Measurements from ENCODE around the gene PMS1. TPM values are rescaled to one million over a fixed set of nuclear protein-coding genes. Genes with fewer than 3 reads are reported as not detected.

PMS1 gene
- total RNA-seq, 3 donors from 2014 or later (not counting 1 experiment from before 2014, with no cell fraction given): 28.9 to 32.3 (median 29.1) TPM

- Histone ChIP-seq H3K27me3 (ENCODE audit: control insufficient read depth, insufficient read depth, low read length) (no peaks in the 10 kb centered on the region), H3K9me3 (ENCODE audit: control insufficient read depth, insufficient read depth, low read length) (no peaks in the 10 kb centered on the region), H3K4me1 (ENCODE audit: control insufficient read depth, insufficient read depth, low read length) (no peaks in the 10 kb centered on the region), H3K4me3 (ENCODE audit: low read length) (no peak overlapping the region), H3K27ac (ENCODE audit: low read length) (no peak overlapping the region), H3K36me3 (ENCODE audit: control insufficient read depth, insufficient read depth, low read length) (peaks cover 23% of the 10 kb centered on the region)
- H3K27ac Mint-ChIP-seq: no peak overlapping the region
- no peaks in the 10 kb centered on the region for H3K9me3 Mint-ChIP-seq
- intact Hi-C loops (cut with micrococcal nuclease): no loop called here
- no peaks in the 10 kb centered on the region for H3K4me1 Mint-ChIP-seq
- TF ChIP-seq, protein P1, sequence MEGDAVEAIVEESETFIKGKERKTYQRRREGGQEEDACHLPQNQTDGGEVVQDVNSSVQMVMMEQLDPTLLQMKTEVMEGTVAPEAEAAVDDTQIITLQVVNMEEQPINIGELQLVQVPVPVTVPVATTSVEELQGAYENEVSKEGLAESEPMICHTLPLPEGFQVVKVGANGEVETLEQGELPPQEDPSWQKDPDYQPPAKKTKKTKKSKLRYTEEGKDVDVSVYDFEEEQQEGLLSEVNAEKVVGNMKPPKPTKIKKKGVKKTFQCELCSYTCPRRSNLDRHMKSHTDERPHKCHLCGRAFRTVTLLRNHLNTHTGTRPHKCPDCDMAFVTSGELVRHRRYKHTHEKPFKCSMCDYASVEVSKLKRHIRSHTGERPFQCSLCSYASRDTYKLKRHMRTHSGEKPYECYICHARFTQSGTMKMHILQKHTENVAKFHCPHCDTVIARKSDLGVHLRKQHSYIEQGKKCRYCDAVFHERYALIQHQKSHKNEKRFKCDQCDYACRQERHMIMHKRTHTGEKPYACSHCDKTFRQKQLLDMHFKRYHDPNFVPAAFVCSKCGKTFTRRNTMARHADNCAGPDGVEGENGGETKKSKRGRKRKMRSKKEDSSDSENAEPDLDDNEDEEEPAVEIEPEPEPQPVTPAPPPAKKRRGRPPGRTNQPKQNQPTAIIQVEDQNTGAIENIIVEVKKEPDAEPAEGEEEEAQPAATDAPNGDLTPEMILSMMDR (IDR thresholded peaks at IDR 0.05): no peak
- peaks cover 7% of the 10 kb centered on the region for H3K36me3 Mint-ChIP-seq
- H3K27me3 Mint-ChIP-seq (ENCODE audit: low read depth in 2 of 2): no peaks in the 10 kb centered on the region
- H3K4me3 Mint-ChIP-seq: no peak overlapping the region
- WGBS (ENCODE audit: insufficient coverage): 100% methylated on average over 1 of the region's 1 CpG
- no peak for ATAC-seq
- no peak for DNase-seq
Measured at GRCh38 chr2:189819297-189819704, 35.1 kb downstream of the PMS1 start.

- peaks cover 7% of the 10 kb centered on the region for H3K36me3 Mint-ChIP-seq
- TF ChIP-seq, protein P1 (IDR thresholded peaks at IDR 0.05): no peak
- H3K27ac ChIP-seq (ENCODE audit: low read length): no peak overlapping the region
- no peaks in the 10 kb centered on the region for H3K9me3 Mint-ChIP-seq
- no peaks in the 10 kb centered on the region for H3K9me3 ChIP-seq (ENCODE audit: control insufficient read depth, insufficient read depth, low read length)
- 98% methylated on average over 32 of the region's 33 CpGs for WGBS (ENCODE audit: insufficient coverage)
- no peak for DNase-seq
- H3K27ac Mint-ChIP-seq: no peak overlapping the region
- H3K4me3 ChIP-seq (ENCODE audit: low read length): no peak overlapping the region
- H3K36me3 ChIP-seq (ENCODE audit: control insufficient read depth, insufficient read depth, low read length): peaks cover 23% of the 10 kb centered on the region
- H3K4me1 ChIP-seq (ENCODE audit: control insufficient read depth, insufficient read depth, low read length): no peaks in the 10 kb centered on the region
- no peak overlapping the region for H3K4me3 Mint-ChIP-seq
- peaks cover 0 to 4% of the 10 kb centered on the region in 2 donors for H3K4me1 Mint-ChIP-seq
- intact Hi-C loops (cut with micrococcal nuclease): no loop called here
- no peaks in the 10 kb centered on the region for H3K27me3 Mint-ChIP-seq (ENCODE audit: low read depth in 2 of 2)
- ATAC-seq: no peak
- no peaks in the 10 kb centered on the region for H3K27me3 ChIP-seq (ENCODE audit: control insufficient read depth, insufficient read depth, low read length)
Measured at GRCh38 chr2:189821953-189822748, 37.9 kb downstream of the PMS1 start.

- Mint-ChIP-seq H3K4me3 (no peak overlapping the region), H3K27ac (no peak overlapping the region), H3K27me3 (ENCODE audit: low read depth in 2 of 2) (no peaks in the 10 kb centered on the region), H3K9me3 (no peaks in the 10 kb centered on the region), H3K4me1 (peaks cover 4 to 6% of the 10 kb centered on the region in 2 donors), H3K36me3 (no peaks in the 10 kb centered on the region)
- Histone ChIP-seq H3K27me3 (ENCODE audit: control insufficient read depth, insufficient read depth, low read length) (no peaks in the 10 kb centered on the region), H3K9me3 (ENCODE audit: control insufficient read depth, insufficient read depth, low read length) (no peaks in the 10 kb centered on the region), H3K4me1 (ENCODE audit: control insufficient read depth, insufficient read depth, low read length) (no peaks in the 10 kb centered on the region), H3K27ac (ENCODE audit: low read length) (no peak overlapping the region), H3K4me3 (ENCODE audit: low read length) (no peak overlapping the region), H3K36me3 (ENCODE audit: control insufficient read depth, insufficient read depth, low read length) (peaks cover 7% of the 10 kb centered on the region)
- ATAC-seq (no peak), DNase-seq (no peak)
- WGBS (ENCODE audit: insufficient coverage): 100% methylated on average over 2 of the region's 3 CpGs
- intact Hi-C loops (cut with micrococcal nuclease): no loop called here
- TF ChIP-seq, protein P1 (IDR thresholded peaks at IDR 0.05): no peak
Measured at GRCh38 chr2:189824694-189825396, 40.6 kb downstream of the PMS1 start.
